ENCODE measurements around the gene PLEKHG5.

DNA sequence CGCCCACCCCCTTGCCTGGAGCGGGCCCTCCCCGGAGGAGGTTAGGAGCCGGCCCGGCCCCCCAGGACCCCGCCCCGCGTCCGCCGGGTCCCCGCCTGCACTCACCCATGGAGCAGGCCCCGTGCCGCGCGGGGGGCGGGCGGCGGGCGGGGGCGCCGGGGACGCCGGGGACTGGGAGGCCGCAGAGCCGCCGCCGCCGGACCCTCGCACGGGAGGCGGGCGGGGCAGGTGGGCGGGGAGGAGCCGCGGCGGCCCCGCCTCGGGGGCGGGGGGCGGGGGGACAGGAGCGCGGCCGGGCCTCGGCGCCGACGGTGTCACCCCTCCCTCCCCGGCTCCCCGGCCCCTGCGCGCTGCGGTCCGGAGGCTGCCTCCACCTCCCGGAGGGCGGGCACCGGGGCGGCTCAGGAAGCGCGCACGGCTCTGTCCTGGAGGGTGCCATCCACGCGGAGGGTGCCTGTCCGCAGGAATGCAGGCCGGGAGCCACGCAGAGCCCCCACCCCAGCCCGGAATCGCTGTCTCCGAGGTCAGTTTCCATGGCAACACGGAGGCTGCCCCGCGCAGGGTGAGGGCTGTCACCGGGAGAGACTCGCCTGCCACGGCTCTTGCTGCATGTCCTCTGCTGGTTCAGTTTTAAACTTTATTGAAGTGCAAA, 5.9 kb upstream of the PLEKHG5 start:
- TF ChIP-seq, protein P1, sequence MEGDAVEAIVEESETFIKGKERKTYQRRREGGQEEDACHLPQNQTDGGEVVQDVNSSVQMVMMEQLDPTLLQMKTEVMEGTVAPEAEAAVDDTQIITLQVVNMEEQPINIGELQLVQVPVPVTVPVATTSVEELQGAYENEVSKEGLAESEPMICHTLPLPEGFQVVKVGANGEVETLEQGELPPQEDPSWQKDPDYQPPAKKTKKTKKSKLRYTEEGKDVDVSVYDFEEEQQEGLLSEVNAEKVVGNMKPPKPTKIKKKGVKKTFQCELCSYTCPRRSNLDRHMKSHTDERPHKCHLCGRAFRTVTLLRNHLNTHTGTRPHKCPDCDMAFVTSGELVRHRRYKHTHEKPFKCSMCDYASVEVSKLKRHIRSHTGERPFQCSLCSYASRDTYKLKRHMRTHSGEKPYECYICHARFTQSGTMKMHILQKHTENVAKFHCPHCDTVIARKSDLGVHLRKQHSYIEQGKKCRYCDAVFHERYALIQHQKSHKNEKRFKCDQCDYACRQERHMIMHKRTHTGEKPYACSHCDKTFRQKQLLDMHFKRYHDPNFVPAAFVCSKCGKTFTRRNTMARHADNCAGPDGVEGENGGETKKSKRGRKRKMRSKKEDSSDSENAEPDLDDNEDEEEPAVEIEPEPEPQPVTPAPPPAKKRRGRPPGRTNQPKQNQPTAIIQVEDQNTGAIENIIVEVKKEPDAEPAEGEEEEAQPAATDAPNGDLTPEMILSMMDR (IDR thresholded peaks at IDR 0.05) = no peak
- TF ChIP-seq POLR2A (IDR thresholded peaks at IDR 0.05) = no peak

Data from right lobe of liver (tissue), 4 donors.